ENCODE measurements around the gene SEPTIN8.
"Not testable (repeated sequence)": the region's sequence is repeated elsewhere in the genome, so short reads cannot be mapped to it uniquely, and the experiment has no call there.

The SEPTIN8 gene

GRCh38 chr5:132812123-132812765, 35.2 kb upstream of the SEPTIN8 start:
- no peak overlapping the region for H3K4me3 ChIP-seq (ENCODE audit: insufficient read depth, low read depth, low read length, poor library complexity, severe bottlenecking)
- no peak for DNase-seq
- peaks cover 14% of the 10 kb centered on the region for H3K4me1 ChIP-seq (ENCODE audit: control insufficient read depth, insufficient read depth, low read length, poor library complexity, severe bottlenecking)
- no peaks in the 10 kb centered on the region for H3K36me3 ChIP-seq (ENCODE audit: control insufficient read depth, insufficient read depth, low read length)
- peaks cover 27% of the 10 kb centered on the region for H3K27me3 ChIP-seq (replicated peaks; ENCODE audit: control insufficient read depth, insufficient read depth, low read length, poor library complexity, severe bottlenecking)
- no peaks in the 10 kb centered on the region for H3K9me3 ChIP-seq (ENCODE audit: control insufficient read depth, low read length)
- no peak overlapping the region for H3K27ac ChIP-seq (ENCODE audit: insufficient read depth, low read length, poor library complexity, severe bottlenecking)

- DNase-seq, result no peak
- Histone ChIP-seq H3K27ac (ENCODE audit: insufficient read depth, low read length, poor library complexity, severe bottlenecking) (no peak overlapping the region), H3K9me3 (ENCODE audit: control insufficient read depth, low read length) (no peaks in the 10 kb centered on the region), H3K4me1 (ENCODE audit: control insufficient read depth, insufficient read depth, low read length, poor library complexity, severe bottlenecking) (peaks cover 14% of the 10 kb centered on the region), H3K4me3 (ENCODE audit: insufficient read depth, low read depth, low read length, poor library complexity, severe bottlenecking) (no peak overlapping the region), H3K36me3 (ENCODE audit: control insufficient read depth, insufficient read depth, low read length) (no peaks in the 10 kb centered on the region), H3K27me3 (replicated peaks; ENCODE audit: control insufficient read depth, insufficient read depth, low read length, poor library complexity, severe bottlenecking) (peaks cover 28% of the 10 kb centered on the region)
Measured at GRCh38 chr5:132810605-132811004, 33.6 kb upstream of the SEPTIN8 start.

GRCh38 chr5:132808866-132809265, 31.8 kb upstream of the SEPTIN8 start:
- peaks cover 11% of the 10 kb centered on the region for H3K4me1 ChIP-seq (ENCODE audit: control insufficient read depth, insufficient read depth, low read length, poor library complexity, severe bottlenecking)
- H3K27ac ChIP-seq (ENCODE audit: insufficient read depth, low read length, poor library complexity, severe bottlenecking), result no peak overlapping the region
- no peaks in the 10 kb centered on the region for H3K9me3 ChIP-seq (ENCODE audit: control insufficient read depth, low read length)
- H3K4me3 ChIP-seq (ENCODE audit: insufficient read depth, low read depth, low read length, poor library complexity, severe bottlenecking), result no peak overlapping the region
- no peak for DNase-seq
- no peaks in the 10 kb centered on the region for H3K36me3 ChIP-seq (ENCODE audit: control insufficient read depth, insufficient read depth, low read length)
- peaks cover 26% of the 10 kb centered on the region for H3K27me3 ChIP-seq (replicated peaks; ENCODE audit: control insufficient read depth, insufficient read depth, low read length, poor library complexity, severe bottlenecking)

- no peak overlapping the region for H3K4me3 ChIP-seq (ENCODE audit: insufficient read depth, low read depth, low read length, poor library complexity, severe bottlenecking)
- H3K36me3 ChIP-seq (ENCODE audit: control insufficient read depth, insufficient read depth, low read length), result no peaks in the 10 kb centered on the region
- H3K9me3 ChIP-seq (ENCODE audit: control insufficient read depth, low read length), result no peaks in the 10 kb centered on the region
- DNase-seq, result no peak
- peaks cover 22% of the 10 kb centered on the region for H3K27me3 ChIP-seq (replicated peaks; ENCODE audit: control insufficient read depth, insufficient read depth, low read length, poor library complexity, severe bottlenecking)
- H3K4me1 ChIP-seq (ENCODE audit: control insufficient read depth, insufficient read depth, low read length, poor library complexity, severe bottlenecking), result peaks cover 7% of the 10 kb centered on the region
- H3K27ac ChIP-seq (ENCODE audit: insufficient read depth, low read length, poor library complexity, severe bottlenecking), result no peak overlapping the region
Measured at GRCh38 chr5:132808448-132808847, 31.4 kb upstream of the SEPTIN8 start.

- H3K27me3 ChIP-seq (replicated peaks; ENCODE audit: control insufficient read depth, insufficient read depth, low read length, poor library complexity, severe bottlenecking), result peaks cover 15% of the 10 kb centered on the region
- no peaks in the 10 kb centered on the region for H3K36me3 ChIP-seq (ENCODE audit: control insufficient read depth, insufficient read depth, low read length)
- no peak overlapping the region for H3K27ac ChIP-seq (ENCODE audit: insufficient read depth, low read length, poor library complexity, severe bottlenecking)
- H3K4me1 ChIP-seq (ENCODE audit: control insufficient read depth, insufficient read depth, low read length, poor library complexity, severe bottlenecking), result no peaks in the 10 kb centered on the region
- no peaks in the 10 kb centered on the region for H3K9me3 ChIP-seq (ENCODE audit: control insufficient read depth, low read length)
- no peak overlapping the region for H3K4me3 ChIP-seq (ENCODE audit: insufficient read depth, low read depth, low read length, poor library complexity, severe bottlenecking)
- no peak for DNase-seq
Measured at GRCh38 chr5:132807163-132807838, 30.3 kb upstream of the SEPTIN8 start.

- not testable (repeated sequence) for H3K9me3 ChIP-seq (ENCODE audit: control insufficient read depth, low read length); H3K4me3 ChIP-seq (ENCODE audit: insufficient read depth, low read depth, low read length, poor library complexity, severe bottlenecking); H3K36me3 ChIP-seq (ENCODE audit: control insufficient read depth, insufficient read depth, low read length); DNase-seq; H3K4me1 ChIP-seq (ENCODE audit: control insufficient read depth, insufficient read depth, low read length, poor library complexity, severe bottlenecking); H3K27ac ChIP-seq (ENCODE audit: insufficient read depth, low read length, poor library complexity, severe bottlenecking)
- H3K27me3 ChIP-seq (replicated peaks; ENCODE audit: control insufficient read depth, insufficient read depth, low read length, poor library complexity, severe bottlenecking), result peaks cover 12% of the 10 kb centered on the region
Measured at GRCh38 chr5:132806804-132807162, 29.7 kb upstream of the SEPTIN8 start.

- not testable (repeated sequence) for H3K36me3 ChIP-seq (ENCODE audit: control insufficient read depth, insufficient read depth, low read length); H3K9me3 ChIP-seq (ENCODE audit: control insufficient read depth, low read length); H3K4me3 ChIP-seq (ENCODE audit: insufficient read depth, low read depth, low read length, poor library complexity, severe bottlenecking); H3K27ac ChIP-seq (ENCODE audit: insufficient read depth, low read length, poor library complexity, severe bottlenecking); H3K4me1 ChIP-seq (ENCODE audit: control insufficient read depth, insufficient read depth, low read length, poor library complexity, severe bottlenecking); H3K27me3 ChIP-seq (replicated peaks; ENCODE audit: control insufficient read depth, insufficient read depth, low read length, poor library complexity, severe bottlenecking); DNase-seq
Measured at GRCh38 chr5:132805872-132806271, 28.8 kb upstream of the SEPTIN8 start.

- not testable (repeated sequence) for H3K36me3 ChIP-seq (ENCODE audit: control insufficient read depth, insufficient read depth, low read length); H3K4me3 ChIP-seq (ENCODE audit: insufficient read depth, low read depth, low read length, poor library complexity, severe bottlenecking); H3K27me3 ChIP-seq (replicated peaks; ENCODE audit: control insufficient read depth, insufficient read depth, low read length, poor library complexity, severe bottlenecking); DNase-seq; H3K4me1 ChIP-seq (ENCODE audit: control insufficient read depth, insufficient read depth, low read length, poor library complexity, severe bottlenecking); H3K9me3 ChIP-seq (ENCODE audit: control insufficient read depth, low read length); H3K27ac ChIP-seq (ENCODE audit: insufficient read depth, low read length, poor library complexity, severe bottlenecking)
Measured at GRCh38 chr5:132804219-132804618, 27.2 kb upstream of the SEPTIN8 start.

GRCh38 chr5:132802685-132803066, 25.6 kb upstream of the SEPTIN8 start:
- H3K4me3 ChIP-seq (ENCODE audit: insufficient read depth, low read depth, low read length, poor library complexity, severe bottlenecking); H3K9me3 ChIP-seq (ENCODE audit: control insufficient read depth, low read length); H3K36me3 ChIP-seq (ENCODE audit: control insufficient read depth, insufficient read depth, low read length); H3K4me1 ChIP-seq (ENCODE audit: control insufficient read depth, insufficient read depth, low read length, poor library complexity, severe bottlenecking); H3K27ac ChIP-seq (ENCODE audit: insufficient read depth, low read length, poor library complexity, severe bottlenecking); H3K27me3 ChIP-seq (replicated peaks; ENCODE audit: control insufficient read depth, insufficient read depth, low read length, poor library complexity, severe bottlenecking); DNase-seq: not testable (repeated sequence)

GRCh38 chr5:132802044-132802684, 25.1 kb upstream of the SEPTIN8 start:
- H3K36me3 ChIP-seq (ENCODE audit: control insufficient read depth, insufficient read depth, low read length), result no peaks in the 10 kb centered on the region
- DNase-seq, result no peak
- H3K27ac ChIP-seq (ENCODE audit: insufficient read depth, low read length, poor library complexity, severe bottlenecking), result no peak overlapping the region
- no peaks in the 10 kb centered on the region for H3K9me3 ChIP-seq (ENCODE audit: control insufficient read depth, low read length)
- H3K4me1 ChIP-seq (ENCODE audit: control insufficient read depth, insufficient read depth, low read length, poor library complexity, severe bottlenecking), result no peaks in the 10 kb centered on the region
- no peak overlapping the region for H3K4me3 ChIP-seq (ENCODE audit: insufficient read depth, low read depth, low read length, poor library complexity, severe bottlenecking)
- H3K27me3 ChIP-seq (replicated peaks; ENCODE audit: control insufficient read depth, insufficient read depth, low read length, poor library complexity, severe bottlenecking), result peaks cover under 1% of the 10 kb centered on the region

Data from effector memory CD4-positive, alpha-beta T cell (primary cell).